Spleen (tissue), 11 donors: ENCODE measurements around the gene MOCS2. TPM values are rescaled to one million over a fixed set of nuclear protein-coding genes. Genes with fewer than 3 reads are reported as not detected.

ENCODE experiments used
- DNase-seq: peaks from one replicate; pipeline ENCODE4 v3.0.0-alpha.2; 2020
- H3K27ac ChIP-seq, 8 donors: fragments of 200-600 bp; sonication (generic) in 7 of 8; 1 replicate in 4 of 8; 2 replicates in 4 of 8; pipeline versions ENCODE4 v1.5.0 to v1.8.0; 2016 to 2021; ENCODE audit warnings: inconsistent platforms in 4 of 8, mild to moderate bottlenecking in 4 of 8, moderate library complexity in 1 of 8
- H3K27me3 ChIP-seq, 7 donors: fragments of 200-600 bp; sonication (generic) in 6 of 7; replicated peaks in 1 of 7; 1 replicate in 4 of 7; 2 replicates in 3 of 7; pipeline versions ENCODE4 v1.5.0 to v1.8.0; 2016 to 2021; ENCODE audit warnings: inconsistent platforms in 3 of 7, mild to moderate bottlenecking in 1 of 7
- H3K36me3 ChIP-seq, 6 donors: fragments of 200-600 bp; sonication (generic) in 5 of 6; 1 replicate in 4 of 6; 2 replicates in 2 of 6; pipeline versions ENCODE4 v1.5.0 to v1.8.0; 2016 to 2021; ENCODE audit warnings: inconsistent platforms in 2 of 6
- H3K4me1 ChIP-seq, 6 donors: fragments of 200-600 bp; sonication (generic) in 5 of 6; 1 replicate in 3 of 6; 2 replicates in 3 of 6; pipeline versions ENCODE4 v1.5.0 to v1.8.0; 2016 to 2021; ENCODE audit warnings: inconsistent platforms in 3 of 6
- H3K4me3 ChIP-seq, 8 donors: fragments of 200-600 bp; sonication (generic) in 7 of 8; 1 replicate in 4 of 8; 2 replicates in 4 of 8; pipeline versions ENCODE4 v1.5.0 to v1.8.0; 2016 to 2021; ENCODE audit warnings: inconsistent platforms in 4 of 8, mild to moderate bottlenecking in 4 of 8, moderate library complexity in 2 of 8
- H3K9me3 ChIP-seq, 8 donors: fragments of 200-600 bp; sonication (generic) in 7 of 8; 1 replicate in 4 of 8; 2 replicates in 4 of 8; pipeline versions ENCODE4 v1.5.0 to v1.8.0; 2016 to 2021; ENCODE audit warnings: inconsistent platforms in 4 of 8
- CTCF ChIP-seq, 11 experiments: fragments of 200-600 bp in 7 of 11; fragments of 450-650 bp in 4 of 11; sonication (generic) in 4 of 11; IDR thresholded peaks in 8 of 11; conservative IDR thresholded peaks in 3 of 11; 1 replicate in 7 of 11; 2 replicates in 4 of 11; pipeline versions ENCODE4 v1.4.0 to v1.8.0; 2016 to 2021; ENCODE audit warnings: antibody characterized with exemption in 11 of 11, inconsistent platforms in 4 of 11, mild to moderate bottlenecking in 1 of 11
- POLR2A ChIP-seq, 3 donors: fragments of 450-650 bp; IDR thresholded peaks; one replicate each; pipeline ENCODE4 v1.5.1; 2017; ENCODE audit warnings: antibody characterized with exemption in 3 of 3, mild to moderate bottlenecking in 1 of 3
- POLR2AphosphoS5 ChIP-seq, 3 donors: sonication (generic); formaldehyde crosslinking; IDR thresholded peaks; one replicate each; pipeline ENCODE4 v1.5.1; 2017; ENCODE audit warnings: antibody characterized with exemption in 3 of 3
- WGBS, 5 donors: extraction: QIAGEN DNeasy Blood & Tissue Kit in 3 of 5; methylation state at CpG; one replicate each; pipeline versions ENCODE4 v1.1.5 to v1.1.7; 2013 to 2018; 5-methylcytosine and 5-hydroxymethylcytosine counted together
- intact Hi-C: fragments of 100-400 bp; cut with DNase I; formaldehyde crosslinking; loops from one replicate; pipeline ENCODE4 v1.15.0; 2023; ENCODE audit warnings: low total_unique reads
- polyA plus RNA-seq, 3 donors: library from polyadenylated mRNA; stranded (reverse); fragments of 200-250 nt; gene quantifications; one replicate each; pipeline ENCODE4 v1.2.1, GENCODE V29; 2013
- total RNA-seq, 7 donors: library from RNA; depleted of rRNA in 3 of 7; stranded (reverse); fragments of >200 nt in 3 of 7; fragmentation: NEBNext Ultra II Directional in 4 of 7; extraction: Animal tissue kit (Norgen Biotek cat#: 25700) in 4 of 7; gene quantifications; one replicate each; pipeline versions ENCODE4 v1.1.0 to v1.2.1, GENCODE V29; 2016 to 2021
- donor health status: healthy with polysubstance abuse.
- donor health status: DM: no; HTN: no; CAD: no; lungs with moderate emphysema.
- donor health status: DM: no; HTN: no; CAD: no.
- donor health status: Bipolar disorder and iron deficiency.
- donor health status: healthy.
- donor health status: DM: no; HTN: no; CAD: no.
- donor health status: DM: yes; HTN: yes; CAD: no.

The MOCS2 gene
- total and polyA plus RNA-seq, 10 donors, result 16.8 to 44.3 (median 29.0) TPM

- TF ChIP-seq POLR2A (IDR thresholded peaks at IDR 0.05) (no peak), POLR2AphosphoS5 (IDR thresholded peaks at IDR 0.05) (no peak), CTCF (IDR thresholded peaks at IDR 0.05 in 8 of 11, conservative IDR thresholded peaks at IDR 0.05 in 3 of 11) (no peak)
- H3K9me3 ChIP-seq, result no peaks in the 10 kb centered on the region
- no peak for DNase-seq
- H3K36me3 ChIP-seq, result no peaks in the 10 kb centered on the region
- no peak overlapping the region for H3K27ac ChIP-seq
- no peak overlapping the region for H3K4me3 ChIP-seq
- intact Hi-C loops, result no loop called here
- 52 to 77% (median 61%) methylated on average over 2 of the region's 2 CpGs for WGBS, 5 donors
- no peaks in the 10 kb centered on the region for H3K4me1 ChIP-seq
- H3K27me3 ChIP-seq, result no peaks in the 10 kb centered on the region
Observed at GRCh38 chr5:53130266-53130665, 20.7 kb upstream of the MOCS2 start.

- TF ChIP-seq POLR2AphosphoS5 (IDR thresholded peaks at IDR 0.05), result no peak
- TF ChIP-seq CTCF (IDR thresholded peaks at IDR 0.05 in 8 of 11, conservative IDR thresholded peaks at IDR 0.05 in 3 of 11), result no peak
- no peak for TF ChIP-seq POLR2A (IDR thresholded peaks at IDR 0.05)
- no peak overlapping the region for H3K27ac ChIP-seq
- no peaks in the 10 kb centered on the region for H3K4me1 ChIP-seq
- 63 to 79% (median 72%) methylated on average over 1 of the region's 1 CpG for WGBS, 5 donors
- intact Hi-C loops, result no loop called here
- DNase-seq, result no peak
- no peak overlapping the region for H3K4me3 ChIP-seq
- no peaks in the 10 kb centered on the region for H3K36me3 ChIP-seq
- no peaks in the 10 kb centered on the region for H3K9me3 ChIP-seq
- no peaks in the 10 kb centered on the region for H3K27me3 ChIP-seq
Observed at GRCh38 chr5:53128481-53128880, 18.9 kb upstream of the MOCS2 start.

- no peaks in the 10 kb centered on the region for H3K4me1 ChIP-seq
- 0 to 98% (median 63%) methylated on average over 1 of the region's 1 CpG for WGBS, 5 donors
- intact Hi-C loops, result no loop called here
- H3K27ac ChIP-seq, result no peak overlapping the region
- TF ChIP-seq POLR2AphosphoS5 (IDR thresholded peaks at IDR 0.05) (no peak), CTCF (IDR thresholded peaks at IDR 0.05 in 8 of 11, conservative IDR thresholded peaks at IDR 0.05 in 3 of 11) (no peak), POLR2A (IDR thresholded peaks at IDR 0.05) (no peak)
- H3K4me3 ChIP-seq, result no peak overlapping the region
- H3K9me3 ChIP-seq, result no peaks in the 10 kb centered on the region
- H3K27me3 ChIP-seq, result no peaks in the 10 kb centered on the region
- no peak for DNase-seq
- no peaks in the 10 kb centered on the region for H3K36me3 ChIP-seq
Observed at GRCh38 chr5:53127107-53127506, 17.6 kb upstream of the MOCS2 start.

- no peak for TF ChIP-seq POLR2AphosphoS5 (IDR thresholded peaks at IDR 0.05)
- TF ChIP-seq CTCF (IDR thresholded peaks at IDR 0.05 in 8 of 11, conservative IDR thresholded peaks at IDR 0.05 in 3 of 11), result no peak
- TF ChIP-seq POLR2A (IDR thresholded peaks at IDR 0.05), result no peak
- no peaks in the 10 kb centered on the region for H3K27me3 ChIP-seq
- H3K4me3 ChIP-seq, result no peak overlapping the region
- intact Hi-C loops, result no loop called here
- WGBS, 5 donors, result 72 to 98% (median 83%) methylated on average over 3 of the region's 3 CpGs
- H3K36me3 ChIP-seq, result no peaks in the 10 kb centered on the region
- H3K9me3 ChIP-seq, result no peaks in the 10 kb centered on the region
- H3K27ac ChIP-seq, result no peak overlapping the region
- no peak for DNase-seq
- H3K4me1 ChIP-seq, result no peaks in the 10 kb centered on the region
Observed at GRCh38 chr5:53126521-53126920, 17.0 kb upstream of the MOCS2 start.
